ENCODE results near the gene SF3B6.
A peak's percentile ranks its signal among the peaks of the same experiment; 100 is the strongest.
"Not testable (repeated sequence)": the region's sequence is repeated elsewhere in the genome, so short reads cannot be mapped to it uniquely, and the experiment has no call there.

The SF3B6 gene

DNA sequence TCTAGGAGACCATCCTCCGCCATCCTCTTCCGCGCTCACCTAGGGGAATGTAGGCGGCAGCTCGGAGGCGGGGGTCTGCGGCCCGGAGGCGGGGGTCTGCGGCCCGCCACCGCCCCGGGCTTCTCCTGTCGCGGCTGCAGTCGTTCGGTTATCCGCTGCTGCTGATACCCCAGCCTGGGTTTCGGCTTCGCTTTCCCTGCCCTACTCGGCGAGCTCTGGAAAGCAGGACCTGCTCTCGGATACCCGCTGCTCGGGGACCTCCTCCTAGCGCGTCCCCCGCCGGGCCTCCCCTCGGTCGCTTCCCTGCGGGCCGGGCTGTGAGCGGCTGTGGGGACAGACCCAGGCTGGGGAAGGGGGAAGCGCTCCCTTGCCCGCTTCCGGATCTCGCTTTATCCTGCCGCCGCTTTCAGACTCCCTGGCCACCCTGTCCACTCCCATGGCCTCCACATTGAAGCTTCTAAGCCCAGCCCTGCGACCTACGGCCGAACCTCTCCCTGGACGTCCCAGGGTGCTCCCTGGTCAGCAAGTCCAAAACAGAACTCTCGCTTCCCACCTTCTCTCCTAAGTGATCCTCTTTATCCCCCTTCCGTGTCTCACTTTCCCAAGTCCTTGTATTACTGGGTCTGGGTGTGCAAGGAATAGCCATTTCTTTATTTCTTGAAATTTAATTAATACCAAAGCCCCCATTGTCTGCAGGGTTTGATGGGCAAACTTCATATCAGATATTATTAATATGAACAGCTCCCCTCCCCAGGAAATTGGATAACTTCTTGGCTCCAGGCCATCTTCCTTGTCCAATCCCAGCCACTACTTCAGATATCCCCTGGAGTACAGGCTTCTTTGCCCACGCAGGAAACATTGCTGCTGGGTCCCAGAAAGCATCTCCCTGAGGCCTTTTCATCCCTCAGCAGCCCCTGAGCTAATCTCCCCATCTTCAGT, 25.8 kb downstream of the SF3B6 start:
- DNase-seq = peak; percentile 44

DNA sequence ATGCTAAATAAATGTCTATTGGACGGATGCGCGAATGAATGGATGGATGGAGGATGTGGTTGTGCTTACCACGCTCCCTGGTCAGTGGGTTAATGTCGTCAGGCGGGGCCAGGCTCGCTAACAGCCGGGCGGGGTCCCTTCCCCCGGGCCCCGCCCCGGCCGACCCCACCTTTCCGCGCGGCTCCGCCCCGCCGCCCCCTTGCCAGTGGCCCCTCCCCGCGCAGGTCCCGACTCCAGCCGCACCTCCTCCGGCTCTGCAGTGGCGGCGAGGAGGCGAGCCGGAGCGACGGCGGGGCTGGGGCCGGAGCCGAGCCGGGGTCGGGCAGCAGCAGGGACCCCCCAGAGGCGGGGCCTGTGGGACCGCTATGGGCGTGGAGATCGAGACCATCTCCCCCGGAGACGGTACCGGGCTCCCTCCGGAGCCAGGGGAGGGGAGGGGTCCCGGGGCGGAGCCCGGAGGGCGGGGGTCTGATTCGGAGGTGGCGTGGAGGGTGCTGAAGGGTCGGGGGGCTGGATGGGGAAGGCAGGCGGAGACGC, 26.6 kb downstream of the SF3B6 start, which contains the start of gene FKBP1B:
Gene FKBP1B (plus strand): TSS at position 257 of the 537 bp plus-strand sequence. CDS start 109 bp downstream, at position 366.
- peak; percentile 63 for DNase-seq

DNA sequence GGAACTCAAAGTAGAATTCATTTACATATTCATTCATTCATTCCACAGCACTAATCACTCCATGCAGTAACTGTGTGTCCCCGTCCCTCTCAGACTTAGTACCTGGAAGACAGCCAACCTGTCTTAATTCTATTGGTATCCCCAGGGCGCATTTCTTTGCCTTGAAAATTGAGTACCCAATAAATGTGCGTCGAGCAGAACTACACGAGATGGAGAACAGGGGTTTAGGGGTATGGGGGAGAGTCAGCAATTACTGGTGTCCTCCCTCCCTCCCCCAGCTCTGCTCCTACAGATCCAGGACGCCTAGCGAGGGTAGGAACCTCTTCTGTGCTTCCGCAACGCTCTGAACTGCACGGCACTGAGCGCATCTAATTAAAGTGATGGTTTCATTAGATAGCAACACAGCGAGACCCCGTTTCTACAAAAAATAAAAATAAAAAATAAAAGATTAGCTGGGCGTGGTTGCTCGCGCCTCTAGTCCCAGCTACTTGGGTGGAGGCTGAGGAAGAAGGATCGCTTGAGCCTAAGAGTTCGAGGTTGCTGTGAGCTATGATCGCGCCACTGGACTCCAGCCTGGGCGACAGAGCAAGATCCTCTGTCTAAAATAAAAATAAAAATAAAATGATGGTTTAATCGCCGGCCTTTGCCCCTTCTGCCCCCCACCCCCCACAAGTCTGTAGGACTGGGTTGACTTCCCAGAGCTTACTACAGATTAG, 27.2 kb downstream of the SF3B6 start:
- DNase-seq = no peak

DNA sequence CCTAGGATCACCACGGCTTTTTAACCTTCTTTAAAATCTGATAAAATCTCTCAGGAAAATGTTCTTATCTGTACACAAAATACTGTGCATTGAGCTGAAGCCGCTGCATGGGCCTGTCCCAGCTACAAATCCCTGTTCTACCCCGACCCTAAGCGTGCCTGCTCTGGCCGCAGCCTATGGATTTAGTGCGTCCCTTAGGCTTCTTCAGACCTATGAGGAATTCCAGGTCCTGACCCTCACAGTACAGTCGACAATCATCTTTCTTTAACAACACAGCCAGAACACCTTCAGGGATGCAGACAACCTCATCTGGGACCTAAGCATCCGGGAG, 28.5 kb downstream of the SF3B6 start:
- no peak for DNase-seq

DNA sequence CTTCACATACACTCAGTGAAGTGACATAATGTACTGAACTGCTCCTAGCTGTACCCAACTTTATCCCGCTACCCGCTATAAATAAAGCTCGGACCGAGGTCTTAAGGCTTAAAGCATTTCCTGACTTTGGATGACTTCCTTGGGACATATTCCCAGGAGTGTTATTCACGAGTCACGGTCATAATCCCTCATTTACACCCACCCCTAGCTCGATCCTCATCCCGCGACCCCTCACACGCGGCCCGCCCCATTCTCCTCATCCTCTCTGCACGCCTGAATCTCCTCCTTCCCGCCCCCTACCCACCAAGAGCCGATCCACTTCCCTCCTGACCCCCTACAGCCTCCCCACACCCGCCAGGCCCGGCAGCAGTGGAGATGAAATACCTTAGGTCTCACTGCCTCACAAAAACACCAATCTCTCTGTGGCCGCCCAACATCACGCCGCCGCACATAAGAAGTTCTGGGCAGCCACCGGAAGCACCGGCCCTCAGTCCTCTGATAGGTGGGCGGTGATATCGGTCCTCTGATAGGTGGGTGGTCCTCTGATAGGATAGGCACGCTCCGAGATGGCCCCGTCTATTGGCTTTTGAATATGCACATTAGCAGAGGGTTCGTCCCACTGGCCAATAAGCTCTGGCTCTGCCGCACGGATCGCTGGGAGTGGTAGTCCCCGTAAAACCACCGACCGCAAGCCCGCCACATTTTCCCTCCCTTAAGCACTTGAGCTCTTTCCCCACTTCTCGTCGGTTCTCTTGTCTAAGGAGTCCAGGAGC, 29.0 kb downstream of the SF3B6 start, which contains the start of gene WDCP:
Gene WDCP (minus strand): TSS at position 462 of the 773 bp plus-strand sequence. CDS start 7,897 bp downstream, outside the sequence.
- peak; percentile 98 for DNase-seq

DNA sequence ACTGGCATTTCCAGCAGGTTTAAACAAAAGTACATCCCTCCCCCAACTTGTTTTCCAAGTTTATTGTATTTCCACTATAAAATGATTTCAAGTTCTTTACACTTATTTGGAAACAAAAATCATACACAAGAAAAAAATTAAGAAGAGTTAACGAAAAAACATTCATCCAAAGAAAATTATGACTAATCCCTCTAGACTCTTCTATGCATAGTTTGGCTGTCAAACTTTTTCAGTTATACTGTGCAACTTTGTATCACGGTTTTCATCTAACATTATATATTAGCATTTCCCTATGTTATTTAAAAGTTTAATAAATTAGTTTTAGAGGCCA, 29.6 kb downstream of the SF3B6 start:
- no peak for DNase-seq

DNA sequence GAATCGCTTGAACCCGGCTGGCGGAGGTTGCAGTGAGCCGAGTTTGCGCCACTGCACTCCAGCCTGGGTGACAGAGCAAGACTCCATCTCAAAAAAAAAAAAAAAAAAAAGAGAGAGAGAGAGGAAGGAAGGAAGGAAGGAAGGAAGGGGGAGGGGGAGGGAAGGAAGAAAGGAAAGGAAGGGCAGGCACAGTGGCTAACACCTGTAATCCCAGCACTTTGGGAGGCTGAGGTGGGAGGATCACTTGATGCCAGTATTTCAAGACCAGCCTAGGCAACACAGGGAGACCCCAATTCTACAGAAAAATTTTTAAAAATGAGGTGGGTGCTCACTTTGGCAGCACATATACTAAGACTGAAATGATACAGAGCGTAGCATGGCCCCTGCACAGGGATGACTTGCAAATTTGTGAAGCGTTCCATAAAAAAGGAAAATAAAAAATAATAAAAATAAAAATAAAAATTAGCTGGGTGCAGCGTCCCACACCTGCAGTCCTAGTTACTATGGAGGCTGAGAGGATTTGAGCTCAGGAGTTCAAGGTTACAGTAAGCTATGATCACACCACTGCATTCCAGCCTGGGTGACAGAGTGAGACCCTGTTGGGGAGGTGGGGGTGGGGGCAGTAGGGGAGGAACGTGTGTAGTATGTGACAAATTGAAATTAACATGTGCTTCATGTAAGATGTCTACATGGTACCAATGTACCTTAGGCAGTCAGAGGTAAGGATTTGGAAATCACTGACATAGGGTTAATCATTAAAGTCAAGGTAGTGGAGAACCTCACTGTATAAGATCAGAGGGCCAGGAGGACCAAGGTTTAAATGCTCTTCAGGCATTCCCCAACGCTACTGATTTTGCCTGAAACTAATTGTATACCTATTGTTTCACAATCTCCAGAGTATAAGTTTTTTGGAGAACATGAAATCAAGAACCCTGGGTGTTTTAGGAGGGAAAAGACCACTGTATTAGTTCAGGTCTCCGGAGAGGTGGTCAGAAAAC, 30.3 kb downstream of the SF3B6 start:
- DNase-seq = no peak

DNA sequence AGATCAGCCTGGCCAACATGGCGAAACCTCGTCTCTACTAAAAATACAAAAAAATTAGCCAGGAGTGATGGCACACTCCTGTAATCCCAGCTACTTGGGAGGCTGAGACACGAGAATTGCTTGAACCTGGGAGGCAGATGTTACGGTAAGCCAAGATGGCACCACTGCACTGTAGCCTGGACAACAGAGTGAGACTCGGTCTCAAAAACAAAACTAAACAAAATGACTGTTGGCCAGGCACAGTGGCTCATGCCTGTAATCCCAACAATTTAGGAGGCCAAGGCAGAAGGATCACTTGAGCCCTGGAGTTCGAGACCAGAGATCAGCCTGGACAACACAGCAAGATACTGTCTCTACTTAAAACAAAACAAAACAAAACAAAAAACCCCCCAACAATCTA, 33.0 kb downstream of the SF3B6 start:
- DNase-seq = not testable (repeated sequence)

DNA sequence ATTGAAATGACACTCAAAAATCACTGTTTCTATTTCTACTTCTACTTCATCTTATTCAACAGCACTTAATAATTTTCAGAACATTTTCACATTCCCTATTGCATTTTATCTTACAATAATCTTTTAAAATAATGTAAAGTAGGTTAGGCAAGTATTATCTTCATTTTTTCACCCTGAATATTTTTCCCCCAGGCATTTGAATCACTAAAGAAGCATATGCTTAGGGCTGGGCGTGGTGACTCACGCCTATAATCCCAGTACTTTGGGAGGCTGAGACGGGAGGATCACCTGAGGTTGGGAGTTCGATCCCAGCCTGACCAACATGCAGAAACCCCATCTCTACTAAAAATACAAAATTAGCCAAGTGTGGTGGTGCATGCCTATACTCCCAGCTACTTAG, 35.6 kb downstream of the SF3B6 start:
- no peak for DNase-seq

DNA sequence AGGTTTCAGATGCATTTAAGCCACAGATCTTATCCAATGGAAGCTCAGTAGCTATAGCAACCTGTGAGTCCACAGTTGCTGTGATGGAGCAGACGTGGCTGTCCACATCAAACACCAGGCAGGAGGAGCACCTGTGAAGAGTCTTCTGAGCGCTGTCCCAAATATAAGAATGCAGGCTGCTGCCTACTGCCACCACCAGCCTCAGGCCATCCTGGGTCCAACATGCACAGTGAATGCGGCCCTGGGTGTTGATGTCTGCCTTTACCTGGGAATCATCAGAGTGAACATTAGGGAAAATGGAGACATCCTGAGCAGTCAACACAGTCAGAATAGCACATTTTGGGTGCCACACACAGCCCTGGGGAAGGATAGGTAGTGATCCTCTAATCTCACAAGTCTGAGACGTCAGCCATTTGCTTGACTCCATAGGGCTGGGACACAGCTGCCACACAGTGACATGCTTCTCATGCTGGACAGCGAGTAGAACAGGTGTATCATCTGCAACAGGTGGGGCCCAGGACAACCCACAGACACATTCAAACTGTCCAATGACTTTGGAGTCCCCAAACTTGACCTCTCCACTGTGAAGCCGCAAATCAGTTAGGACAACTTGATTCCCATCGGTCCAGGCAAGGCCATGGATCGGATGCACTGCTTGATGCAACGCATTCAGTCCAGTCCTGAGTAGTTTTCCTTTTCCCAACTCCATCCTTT, 37.2 kb downstream of the SF3B6 start:
- no peak for DNase-seq

DNA sequence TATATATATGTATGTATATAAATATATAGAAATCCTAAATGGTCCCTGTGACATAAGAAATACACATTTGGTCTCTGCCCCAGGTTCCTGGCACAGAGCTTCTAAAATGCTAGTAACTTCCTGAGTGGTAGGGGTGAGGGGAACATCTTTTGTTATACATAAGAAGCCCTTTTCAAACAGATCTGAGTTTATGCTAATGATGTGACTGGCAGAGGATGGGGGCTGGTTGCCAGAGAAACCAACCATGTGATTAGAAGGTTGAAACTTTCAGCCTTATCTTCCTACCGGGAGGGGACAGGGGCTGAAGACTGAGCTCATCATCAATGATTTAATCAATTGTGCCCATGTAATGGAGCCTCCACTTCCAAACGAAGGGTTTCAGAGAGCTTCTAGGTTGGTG, 49.9 kb downstream of the SF3B6 start:
- DNase-seq = no peak

DNA sequence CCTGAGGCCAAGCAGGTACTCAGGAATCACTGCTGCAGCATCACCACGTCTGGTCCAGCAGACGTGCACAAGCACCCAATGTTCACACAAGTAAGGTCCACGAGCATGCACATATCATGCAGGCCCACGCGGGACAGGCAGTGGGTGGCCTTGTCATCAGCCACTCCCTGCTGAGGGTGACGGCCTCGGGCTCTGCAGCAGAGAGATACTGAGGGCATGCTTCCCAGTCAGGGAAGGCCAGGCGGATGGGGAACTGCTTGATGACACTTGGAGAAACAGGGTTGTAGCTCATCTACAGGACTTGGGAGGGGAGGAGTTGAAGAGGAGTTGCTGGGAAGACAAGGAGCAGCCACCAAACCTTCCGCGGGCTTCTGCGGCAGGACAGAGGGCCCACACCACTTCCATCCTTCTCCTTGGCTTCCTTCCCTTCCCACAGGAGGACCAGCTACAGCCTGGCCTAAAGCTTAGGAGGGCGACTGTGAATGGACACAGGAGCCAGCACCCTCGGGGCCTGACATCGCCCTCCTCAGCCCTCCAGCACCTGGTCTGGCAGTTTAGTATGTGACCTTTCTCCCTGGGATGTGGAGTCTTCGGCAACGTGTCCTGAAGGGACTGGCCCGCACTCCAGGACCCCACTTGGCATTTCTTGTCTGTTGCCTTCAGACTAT, 51.0 kb downstream of the SF3B6 start:
- DNase-seq = no peak

DNA sequence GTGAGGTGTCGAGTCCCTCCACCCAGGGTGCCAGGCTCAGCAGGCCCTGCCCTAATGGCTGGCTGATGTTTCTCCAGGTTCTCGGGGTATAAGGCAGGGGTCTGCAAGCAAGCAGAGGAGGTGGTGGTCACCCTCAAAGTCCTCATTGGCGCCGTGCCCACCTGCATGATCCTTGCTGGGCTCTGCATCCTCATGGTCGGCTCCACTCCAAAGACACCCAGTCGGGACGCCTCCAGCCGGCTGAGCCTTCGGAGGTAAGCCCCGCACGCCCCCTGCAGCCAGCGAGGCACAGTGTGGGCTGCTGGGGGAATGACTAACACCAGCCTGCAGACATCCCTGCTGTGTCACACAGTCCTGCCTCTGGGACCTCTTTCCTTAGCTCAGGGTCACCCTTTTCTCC, 52.1 kb downstream of the SF3B6 start:
- no peak for DNase-seq

DNA sequence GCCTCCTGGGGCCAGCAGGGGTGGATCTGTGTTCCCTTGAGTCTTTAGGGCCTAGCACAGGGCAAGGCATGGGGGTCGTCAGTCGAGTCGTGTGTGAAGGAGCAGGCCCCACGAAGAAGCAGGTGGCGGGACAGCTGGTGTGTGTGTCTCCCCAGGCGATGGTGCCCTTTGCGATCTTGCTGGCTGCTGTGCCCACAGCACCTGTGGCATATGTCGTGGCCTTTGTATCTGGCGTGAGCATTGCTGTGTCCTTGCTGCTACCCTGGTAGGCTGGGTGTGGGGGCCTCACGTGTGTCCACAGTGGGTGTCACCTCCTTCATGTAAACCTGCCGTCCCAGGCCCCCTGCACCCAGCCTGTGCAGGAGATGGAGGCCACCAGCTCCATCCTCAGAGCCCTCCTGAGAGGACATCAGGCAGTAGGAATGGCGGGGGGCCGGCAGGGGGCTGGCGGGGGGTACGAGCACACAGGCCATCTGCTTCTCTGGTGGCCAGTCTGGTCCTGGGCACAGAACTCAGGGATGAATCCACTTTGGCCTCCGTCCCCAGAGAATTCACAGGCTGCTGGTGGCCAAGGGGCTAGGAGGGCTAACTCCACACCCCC, 53.1 kb downstream of the SF3B6 start:
- no peak for DNase-seq

DNA sequence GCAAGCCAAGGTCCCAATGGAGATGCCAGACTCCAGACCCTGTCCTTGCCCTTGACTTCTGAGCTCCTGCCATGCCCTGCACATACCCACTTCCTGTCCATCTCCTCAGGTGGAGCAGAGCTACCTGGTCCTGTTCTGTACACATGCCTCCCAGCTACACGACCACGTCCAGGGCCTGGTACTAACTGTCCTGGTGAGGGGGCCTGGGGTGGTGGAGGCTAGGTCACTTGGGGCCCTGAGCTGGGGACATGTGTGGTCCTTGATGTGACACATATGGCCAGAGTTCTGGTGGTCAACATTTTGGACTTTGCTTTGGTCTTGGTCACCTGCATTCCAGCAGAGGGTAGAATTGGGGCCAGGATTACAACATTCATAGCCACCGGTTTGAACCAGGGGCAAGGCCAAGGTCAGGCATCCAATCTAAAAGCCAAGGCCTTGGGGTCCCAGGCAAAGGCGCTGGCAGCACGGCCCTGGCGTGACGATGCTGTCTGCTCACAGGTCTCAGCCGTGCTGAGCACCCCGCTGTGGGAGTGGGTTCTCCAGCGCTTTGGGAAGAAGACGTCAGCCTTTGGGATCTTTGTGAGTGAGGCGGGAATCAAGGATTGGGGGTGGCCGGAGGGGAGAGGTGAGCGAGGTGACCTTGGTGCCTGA, 53.7 kb downstream of the SF3B6 start:
- DNase-seq = no peak

DNA sequence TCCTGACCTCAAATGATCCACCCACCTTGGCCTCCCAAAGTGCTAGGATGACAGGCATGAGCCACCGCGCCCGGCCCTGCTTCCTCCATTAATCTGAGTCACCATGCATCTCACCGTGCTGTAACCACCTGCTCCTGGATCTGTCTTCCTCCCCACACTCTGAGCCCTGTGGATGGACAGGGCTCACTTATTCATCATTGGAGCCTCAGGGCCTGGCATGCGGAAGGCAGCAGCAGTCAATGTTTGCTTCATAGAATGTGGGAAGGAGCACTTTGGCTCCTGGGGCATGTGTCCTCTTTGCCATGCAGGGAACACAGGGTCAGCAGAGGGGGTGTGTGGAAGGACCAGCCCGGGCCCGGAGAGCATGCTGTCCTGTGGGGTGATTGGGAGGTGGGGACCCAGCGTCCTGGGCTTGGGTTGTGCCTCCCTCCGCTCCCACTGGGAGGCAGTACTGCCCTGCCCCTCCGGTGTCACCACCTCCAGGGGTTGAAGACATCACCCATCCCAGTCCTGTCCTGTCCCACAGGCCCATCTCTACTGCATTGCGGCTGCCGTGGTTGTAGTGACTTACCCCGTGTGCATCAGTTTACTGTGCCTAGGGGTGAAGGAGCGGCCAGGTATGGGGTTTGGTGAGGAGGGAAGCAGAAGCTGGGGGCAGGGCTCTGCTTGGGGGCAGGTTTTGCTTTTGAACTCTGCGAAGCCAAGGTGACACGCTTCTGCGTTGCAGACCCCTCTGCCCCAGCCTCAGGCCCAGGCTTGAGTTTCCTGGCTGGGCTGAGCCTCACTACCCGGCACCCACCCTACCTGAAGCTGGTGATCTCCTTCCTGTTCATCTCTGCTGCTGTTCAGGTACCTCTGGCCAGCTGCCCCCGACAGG, 54.8 kb downstream of the SF3B6 start:
- DNase-seq = no peak

DNA sequence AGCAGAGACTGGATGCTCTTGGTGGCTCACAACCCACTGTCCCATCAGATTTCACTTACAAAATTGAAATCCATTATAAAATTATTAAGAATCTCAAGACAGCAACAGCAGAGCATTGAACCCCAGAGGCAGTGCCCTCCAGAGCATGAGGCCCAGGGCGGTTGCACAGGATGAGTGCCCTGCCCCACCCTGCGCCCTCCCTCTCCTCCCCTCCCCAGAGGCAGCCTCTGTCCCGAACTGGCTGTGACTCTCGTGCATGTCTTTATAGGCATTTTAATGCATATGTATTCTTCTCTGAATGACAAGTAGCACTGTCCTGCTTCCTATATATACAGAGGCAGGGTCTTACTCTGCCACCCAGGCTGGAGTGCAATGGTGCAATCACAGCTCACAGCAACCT, 55.9 kb downstream of the SF3B6 start:
- no peak for DNase-seq

DNA sequence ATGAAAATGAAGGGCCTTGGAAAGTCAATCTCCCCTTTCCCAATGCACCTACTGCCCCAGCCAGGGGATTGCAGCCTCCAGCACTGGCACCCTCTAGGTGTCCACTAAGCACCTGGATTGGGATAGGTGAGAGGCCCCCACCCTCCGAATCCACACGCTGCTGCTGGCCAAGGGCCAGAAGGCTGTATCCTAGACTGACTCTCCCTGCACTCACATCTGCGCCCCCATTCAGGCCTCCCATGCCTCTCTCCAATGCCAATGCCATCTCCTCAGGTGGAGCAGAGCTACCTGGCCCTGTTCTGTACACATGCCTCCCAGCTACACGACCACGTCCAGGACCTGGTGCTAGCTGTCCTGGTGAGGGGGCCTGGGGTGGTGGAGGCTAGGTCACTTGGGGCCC, 56.4 kb downstream of the SF3B6 start:
- no peak for DNase-seq

DNA sequence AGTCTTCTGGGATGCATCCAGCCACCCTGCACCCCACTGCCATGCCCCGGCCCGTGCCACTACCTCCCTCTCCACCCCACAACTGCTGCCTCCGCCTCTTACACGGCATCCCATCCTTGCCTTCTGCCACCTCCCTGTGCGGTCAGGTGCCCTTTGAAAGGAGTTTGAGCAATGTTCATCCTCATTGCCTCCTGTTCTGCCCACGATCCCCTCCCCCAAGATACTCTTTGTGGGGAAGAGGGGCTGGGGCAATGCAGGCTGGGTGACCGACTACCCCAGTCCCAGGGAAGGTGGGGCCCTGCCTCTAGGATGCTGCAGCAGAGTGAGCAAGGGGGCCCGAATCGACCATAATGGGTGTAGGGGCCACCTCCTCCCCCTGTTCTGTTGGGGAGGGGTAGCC, 57.9 kb downstream of the SF3B6 start:
- DNase-seq = no peak
